Adipocyte (in vitro differentiated cells): ENCODE data around the gene MYEOV.

Experiments used
- DNase-seq: peaks from one replicate; pipeline ENCODE4 v3.0.0-alpha.2; 2015; ENCODE audit warnings: low read depth
- H3K27me3 ChIP-seq: replicated peaks from 2 replicates; pipeline ENCODE4 v1.7.0; 2013; ENCODE audit warnings: mild to moderate bottlenecking, low read length, moderate library complexity; ENCODE audit not compliant: control insufficient read depth, insufficient read depth
- H3K36me3 ChIP-seq: 2 replicates; pipeline ENCODE4 v1.7.0; 2013; ENCODE audit warnings: low read length, mild to moderate bottlenecking, moderate library complexity; ENCODE audit not compliant: control insufficient read depth, insufficient read depth, severe bottlenecking
- H3K4me1 ChIP-seq: 2 replicates; pipeline ENCODE4 v1.7.0; 2013; ENCODE audit warnings: mild to moderate bottlenecking, low read length, moderate library complexity; ENCODE audit not compliant: control insufficient read depth, insufficient read depth
- H3K4me3 ChIP-seq: 2 replicates; pipeline ENCODE4 v1.7.0; 2013; ENCODE audit warnings: mild to moderate bottlenecking, low read length, moderate library complexity
- H3K9ac ChIP-seq: 2 replicates; pipeline ENCODE4 v1.7.0; 2013; ENCODE audit warnings: mild to moderate bottlenecking, low read length, moderate library complexity
- H3K9me3 ChIP-seq: 2 replicates; pipeline ENCODE4 v1.7.0; 2013; ENCODE audit warnings: mild to moderate bottlenecking, low read length, moderate library complexity; ENCODE audit not compliant: control insufficient read depth

Gene MYEOV

DNA sequence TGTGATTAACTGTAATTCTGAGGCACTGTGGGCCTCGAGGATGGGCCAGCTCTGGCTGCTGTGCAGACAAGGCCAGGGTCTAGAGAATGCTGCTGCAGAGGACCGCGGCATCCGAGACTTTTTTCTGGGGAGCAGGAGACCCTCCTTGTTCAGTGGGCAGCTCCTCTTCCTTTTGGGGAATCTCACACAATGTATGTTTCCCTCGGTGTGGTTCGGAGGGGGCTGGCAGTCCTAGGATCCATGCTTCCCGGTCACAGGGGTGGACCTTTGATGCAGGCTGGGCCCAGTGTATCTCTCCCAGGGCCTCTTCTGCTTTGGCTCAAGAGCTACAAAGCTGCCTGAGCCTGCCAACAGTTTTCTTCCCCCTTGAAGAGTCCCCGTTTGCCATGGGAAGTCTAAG is 31.5 kb downstream of the MYEOV start:
- Histone ChIP-seq H3K4me1 (peaks cover 31% of the 10 kb centered on the region), H3K27me3 (no peaks in the 10 kb centered on the region), H3K9me3 (no peaks in the 10 kb centered on the region), H3K4me3 (no peak overlapping the region), H3K36me3 (no peaks in the 10 kb centered on the region), H3K9ac (no peak overlapping the region)
- DNase-seq: no peak

DNA sequence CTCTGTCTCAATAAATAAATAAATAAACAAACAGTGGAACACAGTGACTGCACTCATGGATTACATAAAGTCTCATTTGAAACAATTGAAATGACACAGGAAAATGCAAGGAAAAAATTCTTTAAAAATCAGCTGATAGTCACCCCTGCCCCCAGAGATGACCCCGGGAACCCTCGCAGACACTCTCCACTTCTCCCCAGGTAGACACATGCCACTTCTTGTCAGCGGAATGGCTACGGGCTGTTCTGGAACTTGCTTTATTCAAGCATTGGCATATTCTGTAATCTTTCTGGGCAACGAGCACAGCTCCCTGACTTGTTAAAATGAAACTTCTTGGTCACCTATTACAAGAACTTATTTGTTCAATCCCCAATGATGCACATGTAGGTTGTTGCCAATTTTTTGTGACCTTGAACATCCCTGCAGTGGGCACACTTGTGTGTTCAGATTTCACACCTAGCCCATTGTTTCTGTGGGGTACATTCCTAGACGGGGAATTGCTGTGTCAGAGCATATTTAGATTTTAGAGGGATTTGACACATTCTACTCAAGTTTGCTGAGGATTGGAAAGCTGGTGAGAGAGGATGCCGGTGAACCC is 32.8 kb downstream of the MYEOV start:
- Histone ChIP-seq H3K4me3 (no peak overlapping the region), H3K9me3 (no peaks in the 10 kb centered on the region), H3K27me3 (no peaks in the 10 kb centered on the region), H3K4me1 (peaks cover 19% of the 10 kb centered on the region), H3K9ac (no peak overlapping the region), H3K36me3 (no peaks in the 10 kb centered on the region)
- no peak for DNase-seq

DNA sequence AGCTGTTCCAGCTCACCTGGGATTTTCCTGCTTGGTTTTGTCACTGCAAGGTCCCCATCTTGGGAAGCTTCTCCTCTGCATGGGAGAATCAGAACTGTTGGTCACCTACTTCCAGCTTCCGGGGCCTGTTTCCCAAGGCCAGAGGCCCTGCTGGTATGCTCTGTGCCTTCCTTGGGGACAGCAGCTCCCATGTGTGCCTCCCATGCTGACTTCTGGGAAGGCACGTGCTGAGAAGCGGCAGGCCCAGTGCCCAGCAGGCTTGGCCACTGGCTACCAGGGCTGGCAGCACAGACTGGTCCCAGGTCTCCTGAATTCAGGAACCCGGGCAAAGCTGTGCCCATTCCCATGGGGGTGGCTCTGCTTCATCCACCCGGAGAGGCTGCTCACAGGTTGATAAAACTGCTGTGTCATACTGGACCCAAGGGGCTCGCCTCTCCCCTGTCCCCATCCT is 33.8 kb downstream of the MYEOV start:
- H3K9ac ChIP-seq: no peak overlapping the region
- DNase-seq: no peak
- no peaks in the 10 kb centered on the region for H3K9me3 ChIP-seq
- H3K27me3 ChIP-seq: no peaks in the 10 kb centered on the region
- no peaks in the 10 kb centered on the region for H3K36me3 ChIP-seq
- H3K4me3 ChIP-seq: no peak overlapping the region
- H3K4me1 ChIP-seq: peaks cover 9% of the 10 kb centered on the region

DNA sequence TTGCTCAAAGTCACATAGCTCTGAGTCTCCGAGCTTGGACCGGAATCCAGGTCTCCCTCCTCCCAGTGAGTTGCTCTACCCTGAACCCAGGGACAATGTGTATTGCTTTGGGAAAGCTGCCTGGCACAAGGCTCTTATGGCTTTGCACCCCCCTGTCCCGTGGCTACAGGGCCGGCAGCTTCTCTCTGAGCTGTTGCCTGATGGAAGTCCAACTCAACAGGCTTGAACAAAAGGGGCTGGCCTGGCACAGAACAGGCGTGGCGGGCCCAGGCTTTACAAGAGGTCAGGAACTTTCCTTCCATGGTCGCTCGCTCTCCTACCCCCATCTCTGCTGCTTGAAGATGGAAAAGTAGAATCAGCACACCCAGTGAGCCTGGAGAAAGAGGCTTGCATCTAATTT is 34.3 kb downstream of the MYEOV start:
- DNase-seq: no peak
- H3K4me1 ChIP-seq: peaks cover 9% of the 10 kb centered on the region
- H3K9me3 ChIP-seq: no peaks in the 10 kb centered on the region
- H3K9ac ChIP-seq: no peak overlapping the region
- H3K36me3 ChIP-seq: no peaks in the 10 kb centered on the region
- no peak overlapping the region for H3K4me3 ChIP-seq
- H3K27me3 ChIP-seq: no peaks in the 10 kb centered on the region

DNA sequence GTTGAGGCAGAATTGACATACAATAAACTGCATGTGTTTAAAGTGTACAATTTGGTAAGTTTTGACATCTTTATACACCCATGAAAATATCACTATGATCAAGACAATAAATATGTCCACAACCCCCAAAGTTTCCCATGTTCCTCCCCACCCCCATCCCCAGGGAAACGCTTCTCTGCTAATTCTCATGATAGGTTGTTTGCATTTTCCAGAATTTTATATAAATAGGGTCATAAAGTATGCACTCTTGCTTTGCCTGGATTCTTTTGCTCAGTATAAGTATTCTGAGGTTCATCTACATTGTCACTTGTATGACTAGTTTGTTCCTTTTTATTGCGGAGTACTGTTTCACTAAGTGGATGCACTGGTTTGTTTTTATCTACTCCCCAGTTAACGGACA is 35.6 kb downstream of the MYEOV start:
- H3K9ac ChIP-seq: no peak overlapping the region
- H3K4me3 ChIP-seq: no peak overlapping the region
- no peaks in the 10 kb centered on the region for H3K9me3 ChIP-seq
- peaks cover 16% of the 10 kb centered on the region for H3K4me1 ChIP-seq
- no peaks in the 10 kb centered on the region for H3K27me3 ChIP-seq
- no peak for DNase-seq
- no peaks in the 10 kb centered on the region for H3K36me3 ChIP-seq

DNA sequence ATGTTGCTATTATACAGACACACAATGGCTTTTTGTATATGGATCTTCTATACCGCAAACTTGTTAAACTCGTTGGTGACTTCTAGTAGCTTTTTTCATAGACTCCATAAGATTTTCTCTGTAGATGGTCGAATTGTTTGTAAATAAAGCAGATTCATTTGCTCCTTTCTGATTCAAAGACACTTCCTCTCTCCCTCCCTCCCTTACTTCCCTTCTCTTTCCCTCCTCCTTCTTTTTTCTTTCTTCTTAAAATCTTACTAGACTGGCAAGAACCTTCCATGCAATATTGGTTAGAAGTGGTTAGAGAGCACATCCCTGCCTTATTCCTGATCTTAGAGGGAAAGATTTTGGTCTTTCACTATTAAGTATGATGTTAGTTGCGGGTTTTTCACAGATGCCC is 36.4 kb downstream of the MYEOV start:
- no peak for DNase-seq
- Histone ChIP-seq H3K4me3 (no peak overlapping the region), H3K9ac (no peak overlapping the region), H3K4me1 (peaks cover 16% of the 10 kb centered on the region), H3K36me3 (no peaks in the 10 kb centered on the region), H3K9me3 (no peaks in the 10 kb centered on the region), H3K27me3 (no peaks in the 10 kb centered on the region)

DNA sequence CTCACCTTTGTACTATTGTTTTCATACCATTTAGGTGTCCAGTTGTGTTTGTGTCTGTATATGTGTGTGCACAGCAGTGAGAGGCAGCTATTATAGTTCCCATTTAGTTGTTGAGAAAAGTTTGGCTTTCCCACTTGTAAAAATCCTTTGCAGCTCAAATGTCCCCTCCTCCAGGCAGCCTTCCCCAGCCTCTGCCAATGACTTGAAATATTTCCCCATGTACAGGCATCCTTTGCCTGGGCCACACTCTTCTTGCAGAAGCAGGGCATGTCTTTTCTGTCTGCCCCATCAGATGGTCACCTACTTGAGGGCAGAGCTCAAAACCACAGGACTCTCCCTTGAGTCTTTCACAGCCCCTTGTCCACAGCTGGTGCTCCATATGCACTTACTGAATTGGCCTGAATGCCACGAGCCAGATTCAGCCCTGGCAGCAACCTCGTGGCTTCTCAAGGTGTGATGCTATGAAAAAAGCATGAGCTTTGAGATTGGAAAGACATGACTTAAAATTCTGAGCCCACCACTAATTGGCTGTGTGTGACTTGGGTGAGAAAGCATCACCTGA is 39.3 kb downstream of the MYEOV start:
- no peaks in the 10 kb centered on the region for H3K27me3 ChIP-seq
- H3K36me3 ChIP-seq: no peaks in the 10 kb centered on the region
- H3K9ac ChIP-seq: no peak overlapping the region
- H3K4me1 ChIP-seq: peaks cover 8% of the 10 kb centered on the region
- no peaks in the 10 kb centered on the region for H3K9me3 ChIP-seq
- H3K4me3 ChIP-seq: no peak overlapping the region
- no peak for DNase-seq

DNA sequence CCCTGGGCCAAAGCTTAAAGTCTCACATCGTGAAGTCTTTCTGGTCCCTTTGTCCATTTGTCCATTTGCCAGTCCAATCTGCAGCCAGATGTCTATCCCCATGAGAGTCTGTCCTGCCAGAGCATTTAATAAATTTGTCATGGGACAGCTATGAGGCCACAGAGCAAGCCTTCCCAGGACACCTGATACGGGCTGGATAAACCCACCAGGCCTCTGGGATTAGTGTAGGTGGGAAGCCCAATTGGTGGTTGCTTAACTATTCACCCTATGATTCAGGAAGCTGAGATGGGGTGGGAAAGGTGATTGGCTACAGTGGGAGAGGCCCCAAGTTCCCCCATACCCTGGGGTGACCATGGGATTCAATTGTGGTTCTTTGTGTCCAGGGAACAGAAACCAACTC is 39.9 kb downstream of the MYEOV start:
- Histone ChIP-seq H3K4me3 (no peak overlapping the region), H3K36me3 (no peaks in the 10 kb centered on the region), H3K9ac (no peak overlapping the region), H3K27me3 (no peaks in the 10 kb centered on the region), H3K4me1 (peaks cover 8% of the 10 kb centered on the region), H3K9me3 (no peaks in the 10 kb centered on the region)
- no peak for DNase-seq

DNA sequence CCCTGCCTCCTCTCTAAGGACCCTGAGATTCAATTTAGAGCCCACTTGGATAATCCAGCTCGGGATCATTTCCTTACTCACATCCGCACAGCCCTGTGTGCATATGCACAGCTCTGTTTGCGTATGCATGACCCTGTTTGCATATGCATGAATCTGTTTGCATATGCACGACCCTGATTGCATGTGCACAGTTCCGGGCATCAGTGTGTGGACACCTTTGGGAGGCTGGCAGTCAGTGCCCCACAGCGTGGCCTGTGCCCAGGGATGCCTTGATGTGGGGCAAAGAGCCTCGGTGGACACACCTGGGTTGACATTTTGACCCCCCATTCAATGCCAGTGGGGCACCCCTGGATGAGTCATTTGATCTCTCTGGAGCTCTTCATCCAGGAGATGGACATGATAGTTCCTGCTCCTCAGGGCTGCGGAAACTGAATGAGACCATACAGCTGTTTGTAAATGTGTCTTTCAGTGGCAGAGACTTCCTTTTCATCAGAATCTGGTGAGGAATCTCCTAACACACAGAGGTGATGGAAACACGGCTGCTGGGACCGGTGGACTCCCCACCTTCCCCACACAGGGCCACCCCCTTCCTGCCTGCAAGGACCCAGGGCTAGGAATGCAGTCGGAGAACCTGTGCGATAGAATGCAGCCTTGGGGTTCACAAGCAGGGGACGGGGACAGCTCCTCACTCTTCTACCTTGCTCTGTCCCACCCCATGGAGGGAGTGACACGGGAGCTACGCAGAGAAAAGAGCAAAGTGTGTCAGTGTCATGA is 41.2 kb downstream of the MYEOV start:
- Histone ChIP-seq H3K9ac (no peak overlapping the region), H3K4me3 (no peak overlapping the region), H3K9me3 (no peaks in the 10 kb centered on the region), H3K4me1 (peaks cover 8% of the 10 kb centered on the region), H3K36me3 (no peaks in the 10 kb centered on the region), H3K27me3 (no peaks in the 10 kb centered on the region)
- DNase-seq: no peak

DNA sequence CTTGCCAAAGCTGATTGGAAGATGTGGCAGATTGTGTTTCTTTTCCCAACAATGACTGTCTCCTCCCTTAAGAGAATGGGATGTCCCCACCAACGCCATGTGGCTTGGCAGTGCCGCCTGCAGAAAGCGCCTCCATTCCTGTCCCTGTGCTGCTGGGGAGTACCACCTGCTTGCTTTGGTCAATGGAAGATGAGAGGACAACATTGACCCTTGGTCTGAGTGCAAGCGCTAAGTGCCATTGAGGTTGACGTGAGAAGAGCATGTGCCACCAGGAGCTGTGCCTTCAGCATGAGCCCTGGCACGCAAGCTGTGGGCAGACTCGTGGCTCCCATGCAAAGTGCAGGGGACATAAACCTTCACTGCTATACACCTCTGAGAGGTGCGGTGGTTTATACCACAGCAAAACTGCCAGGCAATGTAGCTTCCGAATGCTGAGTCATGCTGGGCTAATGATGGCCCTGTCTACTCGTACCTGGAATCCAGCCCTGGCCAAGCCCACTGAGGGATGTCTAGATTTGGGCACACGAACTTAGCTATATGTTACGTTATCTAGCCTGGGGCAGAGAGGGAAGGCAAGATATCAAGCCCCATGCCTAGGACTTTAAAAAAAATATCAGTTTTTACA is 41.9 kb downstream of the MYEOV start:
- no peak for DNase-seq
- H3K27me3 ChIP-seq: no peaks in the 10 kb centered on the region

DNA sequence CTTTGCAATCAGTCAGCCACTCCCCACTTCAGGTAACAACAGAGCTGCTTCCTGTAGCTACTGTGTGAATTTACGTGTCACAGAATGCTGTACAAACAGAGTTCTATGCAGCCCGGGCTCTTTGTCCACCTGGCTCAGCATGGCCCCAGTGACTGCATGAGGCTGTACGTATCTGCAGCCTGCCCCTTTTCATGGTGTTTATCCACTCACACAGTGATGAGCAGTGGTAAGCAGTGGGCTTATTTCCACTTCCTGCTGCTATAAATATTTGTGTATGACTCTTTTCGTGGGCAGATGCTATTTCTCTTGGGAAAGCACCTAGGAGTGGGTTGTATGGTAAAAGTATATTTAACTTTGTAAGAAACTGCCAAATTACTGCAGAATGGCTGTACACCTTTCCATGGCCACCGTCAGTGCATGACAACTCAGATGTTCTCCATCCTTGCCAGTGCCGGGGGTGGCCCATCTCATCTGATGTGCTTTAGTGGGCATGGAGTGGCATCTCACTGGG is 43.3 kb downstream of the MYEOV start:
- no peak overlapping the region for H3K4me3 ChIP-seq
- DNase-seq: no peak
- no peaks in the 10 kb centered on the region for H3K27me3 ChIP-seq
- no peak overlapping the region for H3K9ac ChIP-seq
- H3K4me1 ChIP-seq: peaks cover 8% of the 10 kb centered on the region
- H3K9me3 ChIP-seq: no peaks in the 10 kb centered on the region
- H3K36me3 ChIP-seq: no peaks in the 10 kb centered on the region

More for the DNA sequence above, 41.9 kb downstream of the MYEOV start:
- Histone ChIP-seq H3K4me3 (no peak overlapping the region), H3K4me1 (peaks cover 8% of the 10 kb centered on the region), H3K36me3 (no peaks in the 10 kb centered on the region), H3K9me3 (no peaks in the 10 kb centered on the region), H3K9ac (no peak overlapping the region)
